Duodenal mucosa (tissue), 2 donors: Measurements from ENCODE around the gene AGFG2.

Experiments
- H3K27ac ChIP-seq: one replicate; pipeline ENCODE4 v1.7.0; 2013; ENCODE audit warnings: low read depth, low read length
- H3K27me3 ChIP-seq, 2 donors: one replicate each; pipeline ENCODE4 v1.7.0; 2013; ENCODE audit warnings: low read length in 2 of 2, control low read depth in 1 of 2; ENCODE audit not compliant: insufficient read depth in 2 of 2, control insufficient read depth in 1 of 2
- H3K36me3 ChIP-seq, 2 donors: one replicate each; pipeline ENCODE4 v1.7.0; 2013; ENCODE audit warnings: low read length in 2 of 2, control low read depth in 1 of 2; ENCODE audit not compliant: insufficient read depth in 2 of 2, control insufficient read depth in 1 of 2
- H3K4me1 ChIP-seq, 2 donors: one replicate each; pipeline ENCODE4 v1.7.0; 2013; ENCODE audit warnings: low read length in 2 of 2, control low read depth in 1 of 2; ENCODE audit not compliant: insufficient read depth in 2 of 2, control insufficient read depth in 1 of 2
- H3K4me3 ChIP-seq, 2 donors: one replicate each; pipeline ENCODE4 v1.7.0; 2013; ENCODE audit warnings: low read length in 2 of 2, low read depth in 1 of 2
- H3K9ac ChIP-seq, 2 donors: one replicate each; pipeline ENCODE4 v1.7.0; 2013; ENCODE audit warnings: low read length in 2 of 2, low read depth in 1 of 2
- H3K9me3 ChIP-seq, 2 donors: one replicate each; pipeline ENCODE4 v1.7.0; 2013; ENCODE audit warnings: low read length in 2 of 2, control low read depth in 1 of 2; ENCODE audit not compliant: control insufficient read depth in 1 of 2

The AGFG2 gene

GRCh38 chr7:100612730-100613390 is 73.9 kb downstream of the AGFG2 start:
- Histone ChIP-seq H3K9me3 (no peaks in the 10 kb centered on the region), H3K36me3 (no peaks in the 10 kb centered on the region), H3K4me1 (peaks cover 6 to 14% of the 10 kb centered on the region in 2 donors), H3K27me3 (no peaks in the 10 kb centered on the region), H3K4me3 (peak overlapping the region; percentile 76 to 78), H3K9ac (peak overlapping the region; percentile 57 to 77), H3K27ac (no peak overlapping the region)

GRCh38 chr7:100613412-100614175 is 74.6 kb downstream of the AGFG2 start:
- Histone ChIP-seq H3K4me1 (peaks cover 6 to 14% of the 10 kb centered on the region in 2 donors), H3K36me3 (no peaks in the 10 kb centered on the region), H3K27ac (no peak overlapping the region), H3K27me3 (no peaks in the 10 kb centered on the region), H3K9ac (peak overlapping the region; percentile 57 to 77), H3K9me3 (no peaks in the 10 kb centered on the region), H3K4me3 (peak overlapping the region; percentile 13 to 76)

GRCh38 chr7:100614308-100614861 is 75.4 kb downstream of the AGFG2 start:
- Histone ChIP-seq H3K4me3 (no peak overlapping the region), H3K27ac (no peak overlapping the region), H3K27me3 (no peaks in the 10 kb centered on the region), H3K9me3 (no peaks in the 10 kb centered on the region), H3K9ac (no peak overlapping the region), H3K36me3 (no peaks in the 10 kb centered on the region), H3K4me1 (peaks cover 6 to 14% of the 10 kb centered on the region in 2 donors)
